Kidney capillary endothelial cell (primary cell): Measurements from ENCODE around the gene GTPBP6.
"Not testable (repeated sequence)": the region's sequence is repeated elsewhere in the genome, so short reads cannot be mapped to it uniquely, and the experiment has no call there.

Source experiments
- DNase-seq: peaks from one replicate; pipeline ENCODE4 v3.0.0-alpha.2; 2018; ENCODE audit warnings: low spot score

Gene GTPBP6

DNA sequence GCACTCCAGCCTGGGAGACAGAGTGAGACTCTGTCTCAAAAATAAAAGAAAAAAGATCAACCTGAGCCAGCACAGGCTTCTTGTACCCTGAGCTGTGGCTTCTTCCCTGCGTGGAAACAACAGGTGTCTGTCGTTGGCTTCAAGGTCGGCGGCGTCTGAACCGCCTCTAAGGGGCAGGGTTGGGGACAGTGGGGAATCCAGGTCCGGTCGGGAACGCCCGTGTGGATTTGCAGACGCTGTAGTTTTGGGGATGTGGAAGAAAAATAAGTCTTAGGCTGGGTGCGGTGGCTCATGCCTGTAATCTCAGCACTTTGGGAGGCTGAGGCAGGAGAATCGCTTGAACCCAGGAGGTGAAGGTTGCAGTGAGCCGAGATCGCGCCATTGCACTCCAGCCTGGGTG lies 54.6 kb downstream of the GTPBP6 start:
- DNase-seq, result not testable (repeated sequence)

DNA sequence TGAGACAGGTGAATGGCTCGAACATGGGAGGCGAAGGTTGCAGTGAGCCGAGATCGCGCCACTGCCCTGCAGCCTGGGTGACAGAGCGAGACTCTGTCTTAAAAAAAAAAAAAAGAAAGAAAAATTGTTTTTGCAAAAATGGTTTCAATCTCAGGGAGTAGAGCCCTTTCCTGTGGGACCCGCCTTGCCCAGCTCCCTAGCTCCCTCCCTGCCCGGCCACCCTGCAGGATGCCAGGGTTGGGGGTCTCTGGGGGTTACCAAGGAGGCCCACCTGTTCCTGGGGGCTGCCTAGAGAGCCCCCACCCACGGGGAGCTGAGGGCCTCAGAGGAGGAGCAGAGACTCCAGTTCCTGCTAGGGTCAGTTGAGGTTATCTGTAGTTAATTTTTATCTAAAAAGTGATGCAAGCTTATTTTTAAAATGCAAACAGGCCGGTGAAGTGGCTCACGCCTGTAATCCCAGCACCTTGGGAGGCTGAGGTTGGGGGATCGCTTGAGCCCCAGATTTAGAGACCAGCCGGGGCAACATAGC lies 56.2 kb downstream of the GTPBP6 start:
- no peak for DNase-seq

DNA sequence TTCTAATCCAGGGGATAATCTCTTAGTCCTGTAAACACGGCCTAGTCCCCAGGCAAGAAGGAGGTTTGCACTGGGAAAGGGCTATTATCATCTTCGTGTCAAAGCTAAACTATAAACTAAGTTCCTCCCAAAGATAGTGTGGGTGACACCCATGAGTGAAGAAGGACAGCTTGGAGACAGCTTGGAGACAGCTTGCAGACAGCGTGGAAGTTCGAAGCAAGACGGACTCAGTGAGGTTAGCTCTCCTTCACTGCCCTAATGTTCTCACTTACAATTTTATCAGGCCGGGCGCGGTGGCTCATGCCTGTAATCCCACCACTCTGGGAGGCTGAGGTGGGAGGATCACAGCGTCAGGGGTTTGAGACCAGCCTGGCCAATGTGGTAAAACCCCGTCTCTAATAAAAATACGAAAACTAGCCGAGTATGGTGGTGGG lies 56.7 kb downstream of the GTPBP6 start:
- DNase-seq, result no peak

DNA sequence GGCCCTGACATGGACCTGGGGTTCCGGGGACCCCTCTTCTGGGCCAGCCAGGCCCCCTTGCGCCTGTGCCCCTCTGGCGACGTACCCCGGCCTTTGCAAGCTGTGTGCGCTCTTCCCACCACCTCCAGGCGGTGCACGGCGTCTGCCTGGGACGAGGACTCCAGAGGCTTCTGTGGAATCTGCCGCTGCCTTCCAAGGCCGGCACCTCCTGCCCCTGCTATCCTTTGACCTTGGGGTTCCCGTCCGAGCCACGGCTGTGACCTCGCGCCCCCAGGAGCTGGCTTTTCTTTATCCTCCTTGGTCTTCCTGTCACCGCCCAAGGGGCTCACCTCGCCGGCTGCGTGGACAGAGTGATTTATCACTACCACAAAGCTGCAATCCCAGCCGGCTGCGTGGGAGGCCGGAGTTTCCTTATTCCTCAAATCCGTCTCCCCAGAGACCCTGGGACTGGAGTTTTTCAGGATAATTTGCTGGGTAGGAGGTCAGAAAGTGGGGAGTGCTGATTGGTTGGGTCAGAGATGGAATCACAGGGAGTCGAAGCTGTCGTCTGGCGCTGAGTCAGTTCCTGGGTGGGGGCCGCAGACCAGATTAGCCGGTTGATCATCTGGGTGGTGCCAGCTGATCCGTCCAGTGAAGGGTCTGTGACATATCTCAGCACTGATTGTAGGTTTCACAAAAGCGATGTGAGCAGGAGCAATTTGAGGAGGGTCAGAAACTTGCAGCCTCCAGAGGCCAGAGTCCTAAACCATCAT lies 57.3 kb downstream of the GTPBP6 start:
- no peak for DNase-seq

DNA sequence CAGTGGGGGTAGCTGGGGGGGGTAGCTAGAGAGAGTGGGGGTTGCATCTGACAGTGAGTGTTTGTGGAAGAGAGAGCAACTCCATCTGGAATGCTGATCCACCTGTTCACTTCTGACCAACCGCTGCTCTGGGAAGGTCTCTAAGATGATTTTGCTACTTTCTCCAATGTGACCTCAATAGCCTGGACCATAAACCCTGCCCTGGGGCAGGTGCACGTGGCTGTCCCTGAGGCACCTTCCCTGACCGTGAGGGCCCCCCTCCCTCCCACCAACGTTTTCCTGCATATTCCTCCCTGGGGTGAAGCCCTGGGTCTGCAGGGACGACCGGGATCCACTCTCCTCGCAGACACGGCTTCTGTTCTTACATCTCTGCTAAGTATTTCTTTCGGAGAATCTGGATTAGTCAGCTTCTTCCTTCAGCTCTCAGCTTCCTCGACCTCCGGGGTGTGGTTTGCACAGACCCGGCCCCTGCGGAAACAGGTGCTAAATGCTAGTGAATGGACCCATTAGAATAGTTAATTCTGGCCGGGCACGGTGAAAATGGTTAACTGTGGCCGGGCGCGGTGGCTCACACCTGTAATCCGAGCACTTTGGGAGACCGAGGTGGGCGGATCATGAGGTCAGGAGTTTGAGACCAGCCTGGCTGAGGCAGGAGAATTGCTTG lies 58.8 kb downstream of the GTPBP6 start:
- no peak for DNase-seq

DNA sequence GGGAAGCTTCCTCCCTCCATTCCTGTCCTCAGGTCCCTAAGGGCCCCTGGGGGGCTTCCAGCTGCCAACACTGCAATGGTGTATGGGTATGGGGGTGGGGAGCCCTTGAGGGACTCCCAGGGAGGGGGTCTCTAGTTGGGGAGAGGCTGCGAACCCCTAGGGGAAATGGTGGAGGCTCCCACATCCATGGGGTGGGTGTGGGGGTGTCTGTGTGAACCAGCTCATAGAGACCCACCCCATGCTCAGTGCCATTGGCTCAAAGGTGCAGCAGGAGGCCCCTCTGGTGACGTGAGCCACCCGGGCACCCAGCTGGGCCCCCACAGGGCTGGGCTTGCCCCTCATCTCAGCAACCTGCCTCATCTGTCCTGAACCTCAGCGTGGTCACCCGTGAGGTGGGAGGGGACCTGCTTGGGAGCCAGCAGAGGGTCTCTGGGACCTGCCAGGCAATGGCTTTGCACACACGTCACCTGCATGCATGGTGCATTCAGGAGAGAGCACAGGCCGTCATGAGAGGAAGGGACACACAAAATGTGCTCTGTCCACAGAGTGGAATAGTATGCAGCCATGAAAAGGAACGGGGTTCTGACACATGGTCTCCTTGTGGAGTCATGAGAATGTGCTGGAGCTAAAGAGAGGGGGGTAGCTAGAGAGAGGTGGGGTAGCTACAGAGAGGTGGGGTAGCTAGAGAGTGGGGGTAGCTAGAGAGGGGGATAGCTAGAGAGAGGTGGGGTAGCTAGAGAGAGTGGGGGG lies 60.1 kb downstream of the GTPBP6 start:
- no peak for DNase-seq

DNA sequence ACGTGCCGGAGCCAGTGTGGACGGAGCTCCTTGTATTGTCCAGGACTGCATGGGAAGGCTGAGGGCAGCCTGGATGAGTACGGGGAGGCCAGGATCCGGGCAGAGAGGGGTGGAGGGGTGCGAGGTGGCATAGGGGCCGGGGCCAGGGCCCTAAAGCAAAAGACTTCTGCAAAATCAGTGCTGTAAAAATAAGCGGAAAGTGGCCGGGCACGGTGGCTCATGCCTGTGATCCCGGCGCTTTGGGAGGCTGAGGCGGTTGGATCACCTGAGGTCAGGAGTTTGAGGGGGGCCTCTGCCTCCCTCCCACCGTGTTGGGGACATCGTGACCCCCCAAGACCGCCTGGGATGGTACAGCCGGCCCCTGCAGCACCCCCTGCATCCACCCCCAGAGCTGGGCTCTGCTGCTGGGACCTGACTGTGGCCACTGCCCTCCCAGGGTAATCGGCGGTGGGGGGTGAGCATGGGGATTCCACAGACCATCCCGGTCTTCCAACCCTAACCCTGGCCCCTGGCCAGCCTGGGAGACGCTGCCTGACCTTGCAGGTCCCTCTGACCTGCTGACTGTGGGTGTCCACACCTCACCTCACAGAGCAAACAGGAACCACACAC lies 60.8 kb downstream of the GTPBP6 start:
- DNase-seq, result no peak

DNA sequence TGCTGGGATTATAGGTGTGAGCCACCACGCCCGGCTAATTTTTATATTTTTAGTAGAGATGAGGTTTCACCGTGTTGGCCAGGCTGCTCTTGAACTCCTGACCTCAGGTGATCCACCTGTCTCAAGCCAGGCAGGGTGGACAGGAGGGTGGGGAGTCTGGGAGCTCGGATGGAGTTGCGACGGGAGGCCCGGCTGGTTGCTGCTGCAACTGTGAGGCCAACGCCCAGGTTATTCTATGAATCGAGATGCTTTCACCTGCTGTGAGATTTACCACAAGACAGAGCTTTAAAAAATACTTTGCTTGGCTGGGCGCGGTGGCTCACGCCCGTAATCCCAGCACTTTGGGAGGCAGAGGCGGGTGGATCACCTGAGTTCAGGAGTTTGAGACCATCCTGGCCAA lies 61.5 kb downstream of the GTPBP6 start:
- not testable (repeated sequence) for DNase-seq

DNA sequence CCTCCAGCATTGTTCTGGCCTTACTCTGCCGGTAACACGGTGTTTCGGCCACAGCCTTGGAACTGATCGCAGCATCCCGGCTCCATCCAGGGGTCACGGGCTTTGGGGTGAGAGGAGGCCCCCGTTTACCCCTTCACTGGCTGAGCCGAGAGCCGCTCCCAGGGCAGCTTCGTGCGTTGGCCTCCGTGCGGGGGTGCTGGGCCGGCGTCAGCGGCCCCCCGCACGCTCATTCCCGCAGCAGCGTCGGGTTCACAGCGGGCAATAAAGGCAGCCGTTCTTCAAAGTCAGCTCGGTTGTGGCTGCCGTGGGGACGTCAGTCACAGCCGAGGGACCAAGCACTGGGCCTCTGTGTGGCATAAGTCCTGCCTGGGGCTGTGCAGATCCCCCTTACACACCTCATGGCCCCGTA lies 62.7 kb downstream of the GTPBP6 start:
- DNase-seq, result no peak
